Tongue (tissue), 2 donors: ENCODE data around the gene SH3RF3. TPM values are rescaled to one million over a fixed set of nuclear protein-coding genes. Genes with fewer than 3 reads are reported as not detected.

Experiments
- DNase-seq: peaks from one replicate; pipeline ENCODE4 v3.0.0-alpha.2; 2015
- total RNA-seq: library from RNA; depleted of rRNA; stranded (reverse); fragments of >200 nt; gene quantifications from one replicate; pipeline ENCODE4 v1.2.3, GENCODE V29; 2014

Gene SH3RF3
- total RNA-seq, 1 donor from 2014 or later: 10.1 TPM

GRCh38 chr2:109454765-109455394, 325.9 kb downstream of the SH3RF3 start:
- no peak for DNase-seq

DNA sequence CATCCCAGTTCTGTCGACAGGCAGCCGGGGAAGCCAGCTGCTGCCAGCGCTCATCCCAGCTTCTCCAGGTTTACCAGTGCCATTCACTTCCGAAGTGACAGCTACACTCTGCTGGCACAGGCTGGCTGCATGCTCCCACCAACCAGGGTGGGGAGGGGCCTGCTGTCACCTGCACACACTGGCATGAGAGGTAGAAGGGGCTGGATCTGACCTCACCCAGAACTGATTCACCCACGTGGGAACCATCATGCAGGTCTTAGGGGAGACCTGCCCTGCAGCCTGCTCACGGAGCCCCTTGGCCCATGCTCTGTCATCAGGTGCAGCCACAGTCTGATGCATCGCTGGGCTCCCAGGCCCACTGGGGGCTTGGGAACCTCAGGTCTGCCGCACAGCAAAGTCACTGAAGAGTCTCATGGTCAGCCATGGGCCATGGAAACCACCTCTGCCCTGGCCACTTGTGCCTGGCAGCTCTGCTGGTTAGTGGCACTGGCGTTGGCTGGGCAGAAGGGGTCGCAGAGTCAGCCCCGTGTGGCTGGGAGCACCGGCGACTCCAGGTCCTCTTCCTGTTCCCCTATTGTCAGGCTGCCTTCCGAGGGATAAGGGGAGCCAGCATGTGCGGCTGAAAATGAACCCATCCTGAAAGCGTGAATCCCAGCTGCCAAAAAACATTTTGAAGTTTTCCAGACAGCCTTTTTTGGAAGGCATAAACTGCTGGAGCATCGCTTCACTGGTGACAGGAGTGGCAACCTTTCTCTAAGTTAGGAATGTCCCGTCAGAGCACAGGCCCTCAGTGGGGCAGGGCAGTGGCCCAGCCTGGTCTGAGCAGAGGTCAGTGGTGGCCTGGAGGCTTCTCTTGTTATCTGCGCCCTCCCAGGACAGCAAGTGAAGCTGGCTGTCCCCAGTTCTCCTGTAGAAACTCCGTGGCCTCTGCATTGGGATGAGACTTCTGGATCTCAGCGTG, 327.0 kb downstream of the SH3RF3 start:
- DNase-seq: peak; percentile 49

DNA sequence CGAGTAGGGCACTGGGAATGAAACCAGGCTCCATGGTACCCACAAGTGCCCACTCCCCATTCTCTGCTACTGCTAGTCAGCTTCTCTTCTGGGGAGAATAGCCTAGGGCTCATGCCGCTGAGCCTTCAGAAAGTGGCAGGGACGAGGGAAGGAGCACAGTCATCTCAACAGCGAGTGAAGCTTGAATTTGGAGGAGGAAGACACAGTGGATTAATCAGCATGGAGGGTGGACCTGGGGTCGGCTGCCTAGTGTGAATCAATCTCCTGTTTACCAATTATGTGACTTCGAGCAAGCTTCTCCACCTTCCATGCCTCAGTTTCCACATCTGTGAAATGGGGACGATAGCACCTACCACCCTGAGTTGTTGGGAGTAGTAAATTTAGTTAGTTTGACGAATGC, 327.8 kb downstream of the SH3RF3 start:
- DNase-seq: no peak

GRCh38 chr2:109457366-109457765, 328.4 kb downstream of the SH3RF3 start:
- DNase-seq: no peak

- DNase-seq: no peak
These were observed 328.8 kb downstream of the SH3RF3 start for GRCh38 chr2:109457794-109458193.

GRCh38 chr2:109458512-109458911, 329.5 kb downstream of the SH3RF3 start:
- DNase-seq: no peak

DNA sequence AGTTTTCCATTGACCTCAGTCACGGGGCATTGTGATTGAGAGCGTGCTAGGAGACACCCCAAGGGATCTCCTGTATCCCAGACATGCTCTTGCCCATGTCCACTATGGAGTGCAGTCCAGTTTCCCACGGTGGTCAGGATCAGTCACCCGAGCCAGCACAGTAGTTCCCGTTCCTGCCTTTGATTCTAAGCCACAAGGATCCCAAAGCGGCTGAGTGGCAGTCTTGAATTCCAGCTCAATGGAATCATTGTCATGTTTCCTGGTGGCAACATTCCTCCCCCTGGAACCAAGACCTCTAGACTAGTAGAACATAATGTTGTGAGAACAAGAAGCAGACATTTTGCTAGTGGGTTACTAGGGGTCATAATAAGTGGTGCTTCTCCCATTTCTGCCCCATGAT, 330.5 kb downstream of the SH3RF3 start:
- DNase-seq: no peak

DNA sequence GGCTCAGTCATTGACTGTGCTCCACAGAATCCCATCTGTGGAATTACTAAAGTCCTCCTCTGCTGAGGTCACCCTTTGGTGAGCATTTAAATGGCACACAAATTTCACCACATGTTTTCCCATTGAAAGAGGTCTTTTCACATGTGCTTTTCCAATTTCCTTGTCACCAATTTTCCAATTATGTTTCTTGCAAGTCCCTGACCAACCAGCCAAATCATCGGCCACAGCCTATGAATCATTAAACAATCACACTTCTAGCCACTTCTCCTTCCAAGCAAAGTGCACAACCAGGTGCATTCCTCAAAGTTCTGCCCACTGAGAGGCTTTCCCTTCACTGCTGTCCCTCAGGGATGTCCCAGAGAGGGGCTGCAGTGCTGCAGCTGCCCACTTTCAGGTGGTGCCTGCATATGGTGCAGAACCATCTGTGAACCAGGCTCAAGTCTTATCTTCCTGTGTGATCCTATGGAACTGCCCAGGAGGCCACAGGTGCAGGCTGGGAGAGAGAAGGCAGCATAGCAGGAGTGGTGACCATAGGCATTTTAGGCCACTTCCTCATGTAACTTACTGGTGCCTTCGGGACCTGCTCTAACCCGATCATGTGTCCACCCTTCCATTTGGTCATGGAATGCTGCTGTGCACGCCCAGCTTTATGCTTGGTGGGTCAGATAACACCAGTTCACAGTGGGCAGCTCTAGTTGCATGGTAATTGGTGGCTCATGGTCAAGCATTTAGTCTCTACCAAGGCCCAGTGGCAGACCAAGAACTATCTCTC, 331.7 kb downstream of the SH3RF3 start:
- no peak for DNase-seq

DNA sequence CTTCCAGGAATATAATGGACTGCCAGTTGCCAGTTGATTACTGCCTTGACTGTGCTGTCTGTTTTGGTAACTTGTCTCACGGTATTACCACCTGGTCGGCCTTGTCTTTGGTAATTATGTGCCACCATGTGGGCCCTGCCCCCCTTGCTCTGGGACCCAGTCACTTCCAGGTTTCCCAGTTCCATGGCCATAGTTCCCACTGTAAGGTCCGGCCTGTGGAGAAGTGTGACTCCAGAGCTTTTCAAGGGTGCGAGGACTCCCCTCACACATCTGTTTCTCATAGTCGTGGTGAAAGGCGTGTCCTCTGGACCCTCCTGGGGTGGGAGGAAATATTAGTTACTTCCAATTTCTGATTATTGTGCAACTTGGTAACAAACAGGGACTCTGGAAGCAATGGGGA, 334.2 kb downstream of the SH3RF3 start:
- no peak for DNase-seq

GRCh38 chr2:109463891-109464290, 334.9 kb downstream of the SH3RF3 start:
- no peak for DNase-seq

GRCh38 chr2:109466674-109467575, 337.9 kb downstream of the SH3RF3 start:
- peak; percentile 84 for DNase-seq

DNA sequence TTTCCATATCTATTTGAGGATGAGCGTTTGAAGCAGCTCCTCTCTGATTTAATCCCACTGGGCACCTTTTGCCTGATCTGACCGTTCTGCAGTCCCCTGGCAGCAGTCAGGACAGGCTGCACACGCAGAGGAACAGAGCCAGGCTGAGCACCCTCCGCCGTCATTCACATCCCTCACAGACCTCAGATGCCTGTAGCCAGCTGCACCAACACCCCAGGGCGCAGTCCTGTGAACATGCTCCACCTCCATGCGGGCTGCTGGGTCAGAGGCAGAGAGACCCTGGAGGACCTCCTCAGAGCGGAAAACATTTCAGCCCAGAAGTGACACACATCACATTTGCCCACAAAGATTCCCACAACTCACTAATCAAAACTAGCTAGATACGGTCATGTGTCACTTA, 338.7 kb downstream of the SH3RF3 start:
- no peak for DNase-seq

DNA sequence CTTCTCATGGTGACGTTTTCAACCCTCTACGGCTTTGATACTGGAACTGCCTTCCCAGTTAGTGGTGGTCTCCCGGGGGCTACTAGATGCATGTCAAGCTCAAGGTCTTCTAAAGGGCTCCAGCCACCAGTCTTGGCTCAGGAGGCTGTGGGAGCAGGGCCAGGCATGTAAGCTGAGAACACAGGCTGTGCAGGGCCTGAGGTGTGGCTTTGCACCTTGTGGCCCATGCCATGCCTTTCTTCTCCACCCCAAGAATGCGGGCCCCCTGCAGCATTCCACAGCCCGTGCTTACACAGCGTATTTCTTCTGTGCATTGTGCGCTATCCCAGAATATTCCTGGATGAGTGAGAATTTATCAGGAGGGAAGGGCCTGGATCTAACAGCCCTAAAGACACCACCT, 339.9 kb downstream of the SH3RF3 start:
- no peak for DNase-seq

DNA sequence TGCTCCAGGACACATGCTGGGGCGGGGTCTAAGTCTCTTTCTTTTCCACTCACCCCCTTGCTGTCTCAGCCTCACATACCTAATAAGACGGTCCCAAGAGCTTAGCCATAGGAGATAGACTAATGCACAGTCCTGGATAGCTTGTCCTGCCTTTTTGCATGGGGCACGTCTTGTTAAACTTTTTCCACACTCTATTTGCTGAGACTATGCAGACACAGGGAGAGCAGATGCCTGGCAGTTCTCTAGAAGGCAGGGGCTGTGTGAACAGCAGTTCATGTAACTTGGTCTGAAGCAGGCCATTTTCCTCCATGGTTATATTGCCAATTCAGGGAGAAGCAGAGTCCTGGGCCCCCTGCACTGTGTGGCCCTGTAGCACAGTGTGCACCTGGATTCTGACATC, 342.7 kb downstream of the SH3RF3 start:
- peak; percentile 63 for DNase-seq

GRCh38 chr2:109472331-109472959, 343.4 kb downstream of the SH3RF3 start:
- DNase-seq: peak; percentile 51

DNA sequence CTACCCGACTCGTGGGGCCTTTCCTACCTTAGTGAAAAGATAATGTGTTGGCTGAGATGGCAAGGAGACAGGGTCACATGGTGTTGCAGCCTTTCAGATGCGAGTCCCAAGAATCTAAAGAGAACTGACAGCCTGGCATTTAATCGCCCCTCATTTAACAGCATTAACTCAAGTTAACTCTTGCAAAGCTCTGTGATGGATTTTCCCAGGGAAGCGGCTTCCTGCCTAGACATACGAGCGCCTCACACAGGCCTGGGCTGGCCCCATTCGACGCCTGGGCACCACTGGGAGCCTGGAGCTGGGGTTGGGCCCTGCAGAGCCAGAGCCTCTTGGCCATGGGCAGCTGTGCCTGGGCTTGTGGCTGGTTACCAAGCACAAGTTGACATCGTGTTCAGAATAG, 344.0 kb downstream of the SH3RF3 start:
- DNase-seq: no peak

GRCh38 chr2:109473616-109474318, 344.8 kb downstream of the SH3RF3 start:
- no peak for DNase-seq

DNA sequence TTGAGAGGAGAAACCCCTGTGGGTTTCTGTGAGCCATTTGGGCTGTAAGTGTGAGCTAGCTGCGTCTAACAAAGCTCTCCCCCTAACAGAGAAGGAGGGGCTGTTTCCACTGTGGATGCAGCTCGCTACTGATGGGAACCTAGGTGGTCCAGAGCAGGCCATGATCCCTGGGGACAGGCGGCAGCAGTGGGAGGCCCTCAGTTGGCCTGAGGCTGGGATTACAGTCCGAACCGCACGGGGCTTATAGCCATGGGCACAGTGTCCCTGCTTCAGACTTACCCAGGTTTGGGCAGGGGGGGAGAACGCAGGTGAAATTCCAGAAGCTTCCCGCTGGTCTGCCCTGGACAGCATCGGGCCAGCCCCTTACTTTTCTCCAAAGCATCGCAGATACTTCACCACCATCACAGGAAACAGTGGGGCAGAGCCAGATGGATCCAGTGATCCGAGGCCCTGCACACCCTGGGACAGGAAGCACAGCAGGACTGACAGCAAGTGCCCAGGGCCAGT, 345.4 kb downstream of the SH3RF3 start:
- no peak for DNase-seq

- DNase-seq: no peak
These were observed 346.7 kb downstream of the SH3RF3 start for GRCh38 chr2:109475531-109476210.
